NCI-H510A treated with DMSO at 0.1 percent for 48 hours (cell line): Measurements from ENCODE around the gene ADARB2.

Experiments
- DNase-seq: peaks from one replicate; lab custom pipeline; 2025; lab: John Stamatoyannopoulos, UW

Gene ADARB2

DNA sequence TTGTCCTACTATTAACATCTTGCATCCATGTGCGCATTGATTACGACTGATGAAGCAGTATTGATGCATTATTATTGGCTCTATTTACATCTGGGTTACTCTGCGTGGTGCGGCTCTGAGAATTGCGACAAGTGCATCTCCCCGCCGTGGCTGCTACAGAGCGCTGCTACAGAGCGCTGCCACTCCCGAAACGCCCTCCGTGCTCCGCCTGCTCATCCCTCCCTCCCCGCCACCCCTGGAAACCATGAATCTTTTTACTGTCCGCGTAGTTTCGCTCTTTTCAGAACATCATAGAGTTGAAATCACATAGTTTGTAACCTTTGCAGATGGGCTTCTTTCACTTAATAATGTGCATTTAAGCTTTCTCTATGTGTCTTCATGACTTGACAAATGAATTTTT, 74.1 kb downstream of the ADARB2 start:
- no peak for DNase-seq

DNA sequence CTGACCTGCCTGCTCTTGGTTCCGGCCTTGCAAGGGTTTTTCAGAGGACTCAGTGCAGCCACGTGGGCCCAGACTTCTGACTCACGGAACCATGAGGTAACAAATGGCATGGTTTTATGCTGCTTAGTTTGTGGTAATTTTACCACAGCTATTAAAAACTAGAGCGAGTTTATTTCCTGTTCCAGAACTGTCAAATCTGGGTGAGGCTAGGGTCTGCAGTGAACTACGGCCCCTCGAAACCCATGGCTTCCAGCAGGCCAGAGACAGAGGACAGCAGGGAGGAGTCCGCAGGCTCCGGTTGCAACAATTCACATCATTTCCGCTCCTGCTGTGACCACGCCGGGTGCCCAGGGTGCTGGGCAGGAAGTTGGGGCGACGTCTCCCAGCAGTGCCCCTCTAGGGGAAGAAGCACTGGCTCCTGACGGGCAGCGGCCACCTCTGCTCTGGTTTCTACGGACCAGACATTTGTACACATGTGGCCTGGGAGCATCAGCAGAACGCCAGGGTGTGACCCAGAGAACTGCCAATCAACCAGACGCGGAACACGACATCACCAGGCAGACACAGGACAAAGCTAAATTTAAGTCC, 74.8 kb downstream of the ADARB2 start:
- DNase-seq, result no peak

DNA sequence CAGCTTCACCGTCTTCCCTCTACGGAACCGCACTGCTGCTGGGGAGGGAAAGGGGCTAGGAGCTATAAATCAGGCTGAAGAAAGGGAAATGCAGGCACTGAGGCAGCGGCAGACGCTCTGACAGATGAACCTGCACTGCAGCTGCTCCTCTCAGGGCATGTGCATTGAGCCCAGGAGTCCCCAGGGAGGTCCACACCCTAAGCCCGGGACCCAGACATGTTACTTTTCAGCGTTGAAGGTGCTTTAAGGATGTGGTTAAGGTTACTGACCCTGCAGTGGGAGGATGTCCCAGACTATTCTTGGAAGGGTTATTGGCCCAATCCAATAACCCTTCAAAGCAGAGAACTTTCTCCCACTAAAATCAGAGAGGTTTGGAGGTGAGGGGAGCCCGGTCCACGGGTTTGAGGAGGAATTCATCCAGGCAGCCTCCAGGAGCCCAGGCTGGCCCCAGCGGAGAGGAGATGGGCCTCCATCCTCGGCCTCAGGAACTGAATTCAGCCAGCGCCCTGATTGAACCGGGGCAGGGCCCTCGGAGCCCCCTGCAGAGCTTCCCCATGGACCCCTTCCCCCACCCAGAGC, 75.4 kb downstream of the ADARB2 start:
- DNase-seq, result no peak

DNA sequence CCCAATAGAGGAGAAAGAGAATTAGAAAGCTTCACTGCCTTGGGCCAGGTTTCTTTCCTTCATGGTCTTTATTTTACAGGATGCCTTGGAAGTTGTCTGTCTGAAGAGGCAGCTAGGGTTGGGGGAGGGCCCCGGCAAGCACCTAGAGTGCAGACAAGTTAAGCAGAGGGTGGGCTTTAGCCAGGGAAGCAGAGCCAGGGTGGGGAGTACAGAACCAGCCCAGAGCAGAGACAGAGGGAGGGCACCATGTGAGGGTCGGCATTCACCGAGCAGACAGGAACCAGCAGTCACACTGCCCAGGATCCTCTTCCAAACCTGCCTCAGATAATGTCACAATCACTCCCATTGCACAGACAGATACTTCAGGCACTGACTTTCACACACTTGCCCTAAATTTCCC, 75.9 kb downstream of the ADARB2 start:
- DNase-seq, result no peak

DNA sequence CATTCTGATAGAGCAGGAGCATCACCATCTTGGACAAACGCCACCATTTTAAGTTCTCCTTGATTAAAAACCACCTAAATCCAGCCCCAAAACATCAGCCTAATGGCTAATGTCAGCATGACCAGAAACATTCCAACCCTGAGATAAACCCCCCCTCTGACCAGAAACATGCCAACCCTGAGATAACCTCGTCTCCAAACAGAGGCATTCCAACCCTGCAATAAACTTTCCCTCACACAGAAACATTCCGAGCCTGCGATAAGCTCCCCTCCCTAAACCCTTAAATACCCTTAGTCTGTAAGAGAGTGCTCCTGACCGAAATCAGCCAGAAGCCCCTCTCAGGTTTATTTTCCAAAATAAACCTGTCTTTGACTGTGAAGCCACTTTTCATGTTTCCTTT, 76.5 kb downstream of the ADARB2 start:
- no peak for DNase-seq

DNA sequence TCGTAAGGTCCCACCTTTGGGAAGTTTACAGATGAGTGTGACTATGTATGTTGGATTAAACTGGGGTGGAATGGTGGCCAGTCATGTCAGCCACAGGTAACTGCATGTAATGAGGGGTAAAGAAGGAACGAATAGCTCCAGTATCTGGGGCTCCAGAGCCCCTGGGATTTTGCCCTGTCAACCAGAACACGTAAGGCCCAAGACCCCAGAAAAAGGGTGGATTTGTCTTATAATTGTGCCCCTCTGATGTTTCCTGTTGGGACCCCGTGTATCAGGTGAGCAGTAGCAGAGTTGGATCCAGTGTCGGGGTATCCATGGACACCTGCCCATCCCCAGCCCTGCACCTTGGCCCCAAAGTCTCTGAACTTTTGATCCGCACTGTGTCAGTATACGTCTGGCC, 76.9 kb downstream of the ADARB2 start:
- no peak for DNase-seq

DNA sequence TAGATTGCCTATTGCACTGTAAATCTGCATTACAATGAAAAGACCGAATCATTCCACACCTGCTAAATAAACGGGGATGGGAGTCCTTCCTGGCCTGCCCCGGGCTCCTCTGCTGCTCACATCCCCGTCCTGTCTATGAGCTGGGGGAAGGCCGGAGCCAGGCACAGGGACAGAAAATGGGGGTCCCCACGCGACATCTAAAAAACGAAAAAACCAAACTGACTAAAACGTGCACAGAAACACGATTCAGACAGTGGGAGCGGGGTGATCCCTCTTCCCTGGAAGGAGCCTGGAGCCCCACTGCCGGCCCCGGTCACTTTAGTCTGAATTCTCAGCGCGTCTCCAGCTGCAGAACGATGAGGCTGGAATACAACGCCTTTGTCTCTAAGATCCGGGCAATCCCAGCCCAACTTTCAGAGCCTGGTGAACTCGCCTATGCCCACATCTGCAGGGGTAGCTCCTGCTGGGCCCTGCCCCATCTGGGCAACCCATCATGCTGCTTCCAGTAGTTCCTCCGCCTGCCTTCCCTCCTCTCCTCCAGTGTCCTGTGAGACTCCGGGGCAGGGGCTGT, 78.0 kb downstream of the ADARB2 start:
- DNase-seq, result no peak

DNA sequence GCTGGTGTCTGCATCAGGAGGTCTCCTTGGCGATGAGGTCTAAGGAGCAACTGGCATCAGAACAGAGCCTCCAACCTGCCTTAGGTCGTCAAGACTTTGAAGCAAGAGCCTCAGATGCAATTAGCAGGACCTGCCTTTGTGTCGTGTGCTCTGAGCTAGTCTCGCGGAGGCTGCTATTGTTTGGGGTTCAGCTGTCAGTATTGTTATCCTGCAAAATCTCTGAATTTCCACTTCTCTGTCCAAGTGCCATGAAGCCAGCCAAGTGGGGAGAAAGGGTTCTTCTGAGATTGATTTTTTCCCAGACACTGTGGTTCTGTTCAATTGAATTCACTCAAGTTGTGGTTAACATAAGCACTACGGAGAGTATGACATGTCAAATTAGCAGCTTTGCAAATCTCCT, 78.7 kb downstream of the ADARB2 start:
- no peak for DNase-seq

DNA sequence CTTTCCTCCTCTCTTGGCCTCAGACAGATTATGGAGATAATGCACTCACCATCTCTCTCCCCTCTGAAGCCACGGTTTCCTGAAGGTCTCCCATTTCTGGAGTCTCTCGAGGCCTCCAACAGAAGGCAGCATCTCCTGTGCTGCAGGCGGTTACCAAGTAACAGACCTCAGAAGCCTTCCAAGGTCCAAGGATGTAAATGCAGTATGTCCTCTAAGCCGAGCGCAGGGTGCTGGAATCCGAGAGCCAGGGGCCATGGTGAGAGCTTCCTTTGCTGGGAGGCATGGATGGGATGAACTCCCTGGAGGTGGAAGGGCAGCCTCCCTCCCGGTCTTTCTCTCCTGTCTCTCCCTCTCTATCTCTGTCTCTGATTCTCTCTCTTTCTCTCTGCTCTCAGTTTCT, 79.8 kb downstream of the ADARB2 start:
- DNase-seq, result no peak

DNA sequence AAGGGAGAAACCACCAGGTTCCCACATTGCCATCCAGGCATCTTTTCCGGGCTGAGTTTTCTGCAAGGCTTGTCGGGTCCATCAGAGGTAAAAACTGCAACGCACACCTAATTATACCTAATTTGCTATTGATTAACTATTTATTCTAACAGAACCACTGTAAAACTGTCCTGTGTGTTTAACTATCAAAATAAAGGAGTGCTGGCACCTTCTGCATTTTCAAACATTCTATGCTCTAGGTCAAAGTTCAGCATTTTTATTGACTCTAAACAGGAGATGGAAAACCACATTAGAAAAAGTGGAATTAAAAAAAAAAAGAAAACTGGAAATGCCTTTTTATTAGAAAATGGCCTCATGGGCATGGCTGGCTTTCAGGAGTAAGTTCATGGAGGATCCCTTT, 82.0 kb downstream of the ADARB2 start:
- no peak for DNase-seq

DNA sequence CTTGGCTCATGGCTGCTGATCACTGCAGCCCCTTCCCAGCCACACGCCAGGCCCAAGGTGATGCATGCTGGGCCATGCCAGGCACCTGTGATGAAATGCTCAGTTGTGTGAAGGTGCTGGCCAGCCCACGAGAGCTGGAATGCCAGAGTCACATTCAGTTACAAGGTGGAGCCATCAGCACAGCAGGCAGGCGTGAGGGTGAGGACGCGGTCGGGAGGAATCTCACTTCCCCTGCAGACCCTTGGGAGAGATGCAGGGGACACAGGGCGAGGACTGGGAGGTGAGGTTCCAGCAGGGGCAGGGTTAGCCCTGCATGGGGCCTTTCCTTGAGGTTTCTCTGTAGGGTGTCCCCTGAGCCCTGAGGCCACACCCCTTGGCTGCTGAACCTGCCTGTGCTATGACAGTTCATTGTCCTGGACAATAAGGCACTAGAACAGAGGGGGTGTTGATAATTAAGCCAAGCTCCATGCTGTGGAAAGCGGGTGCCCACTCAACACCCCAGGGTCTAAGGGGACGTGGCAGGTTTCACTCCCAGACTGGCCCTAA, 82.4 kb downstream of the ADARB2 start:
- no peak for DNase-seq

DNA sequence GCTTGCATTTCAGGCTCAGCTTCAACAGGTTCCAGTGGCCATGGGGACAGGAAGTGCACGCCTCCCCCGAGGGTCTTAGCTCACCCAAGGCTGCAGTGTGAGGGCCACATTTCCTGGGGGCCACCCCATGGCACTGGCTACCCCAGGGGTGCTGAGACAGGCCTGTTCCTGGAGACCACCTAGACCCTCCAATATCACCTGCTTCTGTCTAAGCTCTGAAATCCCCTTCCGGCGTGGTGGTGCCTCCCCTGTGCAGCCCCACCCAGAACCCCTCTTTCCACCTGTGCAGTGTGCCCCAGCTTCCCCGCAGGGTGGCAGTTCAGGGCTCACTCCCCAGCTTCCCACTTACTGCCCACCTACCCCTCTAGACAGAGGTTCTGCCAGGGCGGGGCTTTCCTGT, 83.1 kb downstream of the ADARB2 start:
- no peak for DNase-seq

DNA sequence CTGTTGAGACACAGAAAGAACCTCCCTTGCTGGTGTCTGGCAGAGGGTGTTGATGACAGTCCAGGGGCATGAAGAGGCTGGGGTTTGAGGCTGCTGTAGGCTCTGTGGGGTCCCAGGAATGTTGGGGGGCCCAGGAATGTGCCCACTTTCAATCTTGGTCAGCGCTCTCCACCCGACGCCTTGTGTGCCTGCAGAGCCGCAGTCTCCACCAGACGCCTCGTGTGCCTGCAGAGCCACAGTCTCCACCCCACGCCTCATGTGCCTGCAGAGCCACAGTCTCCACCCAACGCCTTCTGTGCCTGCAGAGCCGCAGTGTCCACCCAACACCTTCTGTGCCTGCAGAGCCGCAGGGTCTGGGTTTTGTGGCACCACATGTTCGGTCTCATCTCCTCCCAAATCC, 84.0 kb downstream of the ADARB2 start:
- DNase-seq, result no peak

DNA sequence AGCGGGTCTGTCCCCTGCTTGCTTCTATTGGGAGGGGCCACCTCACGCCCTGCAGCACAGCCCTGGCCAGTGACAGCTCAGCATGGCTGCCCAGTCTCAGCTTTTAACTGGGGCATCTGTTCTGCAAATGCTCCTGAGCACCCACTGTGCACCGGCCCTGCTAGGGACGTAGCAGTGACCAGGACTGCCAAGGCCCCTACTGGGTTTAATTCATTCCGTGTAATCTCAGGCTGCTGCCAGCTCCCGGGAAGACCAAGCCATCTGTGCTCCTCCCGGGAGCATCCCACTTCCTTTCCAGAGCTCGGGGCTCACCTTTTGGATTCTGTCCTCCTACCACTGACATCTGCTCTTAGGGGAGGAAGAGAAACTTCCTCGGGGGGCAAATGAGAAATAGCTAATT, 85.2 kb downstream of the ADARB2 start:
- DNase-seq, result no peak

DNA sequence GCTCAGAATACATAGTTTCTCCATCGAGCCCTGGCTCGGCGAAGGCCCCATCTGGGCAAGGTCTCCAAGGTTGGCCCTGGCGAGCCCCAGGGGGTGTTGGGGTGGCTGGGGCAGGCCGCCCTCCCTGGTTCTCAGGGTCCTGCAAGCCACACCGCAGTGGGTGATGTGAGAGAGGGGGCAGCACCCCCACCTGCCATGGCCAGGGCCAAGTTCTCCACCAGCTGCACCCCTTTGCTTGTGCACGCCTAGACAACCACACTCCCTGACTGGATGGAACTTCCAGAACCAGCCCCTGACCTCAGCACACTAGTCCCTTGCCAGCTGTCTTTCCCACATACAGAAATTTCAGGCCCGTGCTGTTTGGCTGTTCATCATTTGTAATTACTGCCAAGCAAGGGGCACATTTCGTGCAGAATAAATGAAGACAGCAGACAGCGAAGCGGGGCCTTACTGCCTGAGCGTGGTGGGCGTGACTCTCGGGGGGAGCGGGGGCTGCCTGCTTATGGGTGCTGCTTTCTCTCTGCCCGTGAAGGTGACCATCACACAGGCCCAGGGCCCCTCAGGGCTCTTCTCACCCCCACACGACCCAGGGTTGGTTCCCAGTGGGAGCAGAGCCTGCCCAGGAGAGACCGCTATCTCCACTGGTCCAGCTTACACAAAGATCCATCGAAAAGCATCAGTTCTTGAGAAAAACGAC, 85.9 kb downstream of the ADARB2 start:
- DNase-seq, result no peak

DNA sequence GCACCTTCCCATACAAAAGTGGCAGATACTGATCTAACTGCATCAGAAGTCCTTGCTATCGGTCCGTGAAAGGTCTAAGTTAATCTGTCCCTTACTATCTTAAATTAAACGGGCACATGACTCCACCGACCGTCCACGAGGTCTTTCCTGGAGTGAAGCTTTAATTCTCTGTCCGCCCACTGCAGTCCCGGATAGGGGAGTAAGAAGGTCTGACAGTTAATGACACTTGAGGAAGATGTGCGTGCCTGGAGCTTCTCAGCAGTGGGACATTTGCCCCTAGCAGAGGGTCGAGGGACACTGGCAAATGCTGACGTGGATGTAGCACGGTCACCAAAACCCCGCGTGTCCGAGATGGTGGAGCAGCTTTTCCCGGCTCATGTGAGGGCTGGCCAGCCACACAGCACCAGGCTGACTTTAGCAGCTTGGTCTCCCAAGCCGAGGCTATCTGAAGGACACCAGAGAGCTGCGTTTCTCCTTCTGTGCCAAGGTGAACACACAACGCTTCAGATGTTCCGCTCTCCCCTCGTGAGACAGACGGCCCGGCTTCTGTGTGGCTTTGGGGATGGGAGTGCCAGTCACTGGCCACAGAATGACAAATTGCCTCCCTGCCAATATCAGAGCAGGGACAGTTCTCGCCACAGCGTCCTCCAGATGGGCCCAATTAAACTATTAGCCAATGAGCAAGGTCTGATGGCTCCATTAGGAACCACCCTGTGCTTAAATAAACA, 86.6 kb downstream of the ADARB2 start:
- no peak for DNase-seq

DNA sequence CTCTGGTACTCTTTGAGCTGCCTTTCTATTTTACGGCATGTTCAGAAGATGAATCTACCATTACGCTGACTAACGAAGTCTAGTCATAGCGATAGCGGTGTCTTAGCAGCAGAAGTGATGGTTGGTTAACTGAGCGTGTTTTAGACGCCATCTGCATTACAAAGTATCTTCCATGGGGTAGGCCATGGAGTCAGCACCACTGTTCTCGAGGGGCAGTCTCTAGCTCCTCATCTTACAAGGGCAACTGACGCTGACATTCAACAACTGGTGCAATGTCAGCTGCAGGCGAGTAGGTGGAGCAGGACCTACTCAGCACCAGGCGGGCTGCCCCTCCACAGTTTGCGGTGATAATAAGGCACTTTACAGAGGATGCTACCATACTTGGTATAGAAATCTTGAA, 88.7 kb downstream of the ADARB2 start:
- no peak for DNase-seq

DNA sequence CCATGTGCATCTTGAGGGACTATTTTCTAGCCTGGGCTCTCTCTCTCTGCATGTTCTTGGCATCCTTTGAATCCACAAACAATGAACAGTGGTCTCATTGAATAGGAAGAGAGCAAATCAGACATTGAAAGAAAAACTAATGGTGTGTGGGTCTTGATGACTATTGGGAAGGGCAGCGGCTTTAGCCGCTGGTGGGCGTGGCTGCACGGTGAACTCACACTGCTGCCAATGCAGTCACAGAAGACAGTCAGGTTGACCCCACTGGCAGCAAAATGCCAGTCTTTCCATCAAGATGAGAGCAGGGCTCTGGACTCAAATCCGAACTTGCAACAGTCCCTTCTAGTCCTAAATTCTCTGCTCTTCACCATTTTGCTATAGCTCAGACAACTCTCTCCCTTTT, 91.0 kb downstream of the ADARB2 start:
- no peak for DNase-seq

DNA sequence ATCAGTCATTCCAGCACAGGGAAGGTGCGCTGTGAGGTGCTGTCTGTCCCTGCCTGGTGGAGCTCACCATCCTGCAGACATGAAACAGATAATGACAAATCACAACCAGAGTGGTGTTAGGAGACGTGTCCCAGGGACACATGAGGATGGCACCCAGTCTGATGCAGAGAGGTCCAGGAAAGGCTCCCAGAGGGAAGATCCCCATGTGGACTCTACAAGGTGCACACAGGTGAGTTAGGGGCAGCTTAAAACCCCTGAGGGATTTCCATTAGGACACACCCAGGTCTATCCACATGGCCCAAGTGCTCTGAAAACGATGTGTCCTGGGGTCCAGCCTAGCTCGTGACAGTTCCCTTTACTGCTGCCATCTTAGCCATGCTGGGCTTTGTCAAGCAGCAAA, 91.4 kb downstream of the ADARB2 start:
- DNase-seq, result no peak

DNA sequence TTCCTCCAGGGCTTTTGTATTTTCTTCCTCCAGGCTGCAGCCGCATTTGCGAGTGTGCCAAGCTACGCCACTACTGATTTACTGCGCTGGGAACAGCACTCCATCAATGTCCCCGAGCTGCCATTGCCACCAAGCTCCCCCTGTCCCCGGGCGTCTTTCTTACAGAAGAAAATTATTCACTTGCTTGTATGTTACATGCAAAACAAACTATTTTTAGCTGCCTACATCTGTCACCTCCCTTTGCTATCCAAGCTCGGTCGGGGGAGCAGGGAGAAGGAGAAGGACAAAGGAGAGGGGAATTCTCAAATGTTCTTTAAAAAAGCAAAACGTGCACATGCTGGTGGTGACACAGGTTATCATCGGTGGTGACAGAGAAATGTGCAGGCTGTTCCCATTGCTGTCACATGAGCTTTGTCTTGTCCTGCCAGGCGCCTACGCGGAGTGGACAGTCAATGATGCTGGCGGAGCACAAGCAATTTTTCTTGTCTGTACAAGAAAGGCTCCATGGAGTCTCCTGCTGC, 93.1 kb downstream of the ADARB2 start:
- DNase-seq, result peak; percentile 7

DNA sequence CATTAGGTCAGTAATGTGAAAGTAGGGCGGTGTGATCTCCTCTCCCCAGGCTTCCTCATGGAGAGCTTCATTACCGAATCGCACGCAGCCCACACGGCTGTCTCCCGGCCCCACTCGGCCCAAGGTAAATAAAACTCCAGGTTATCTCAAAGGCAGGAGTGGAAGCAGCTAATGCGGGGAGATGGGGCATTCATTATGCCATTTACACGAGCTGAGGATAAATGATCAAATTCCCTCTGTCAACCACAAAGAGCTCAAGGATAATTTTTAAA, 93.5 kb downstream of the ADARB2 start:
- no peak for DNase-seq

DNA sequence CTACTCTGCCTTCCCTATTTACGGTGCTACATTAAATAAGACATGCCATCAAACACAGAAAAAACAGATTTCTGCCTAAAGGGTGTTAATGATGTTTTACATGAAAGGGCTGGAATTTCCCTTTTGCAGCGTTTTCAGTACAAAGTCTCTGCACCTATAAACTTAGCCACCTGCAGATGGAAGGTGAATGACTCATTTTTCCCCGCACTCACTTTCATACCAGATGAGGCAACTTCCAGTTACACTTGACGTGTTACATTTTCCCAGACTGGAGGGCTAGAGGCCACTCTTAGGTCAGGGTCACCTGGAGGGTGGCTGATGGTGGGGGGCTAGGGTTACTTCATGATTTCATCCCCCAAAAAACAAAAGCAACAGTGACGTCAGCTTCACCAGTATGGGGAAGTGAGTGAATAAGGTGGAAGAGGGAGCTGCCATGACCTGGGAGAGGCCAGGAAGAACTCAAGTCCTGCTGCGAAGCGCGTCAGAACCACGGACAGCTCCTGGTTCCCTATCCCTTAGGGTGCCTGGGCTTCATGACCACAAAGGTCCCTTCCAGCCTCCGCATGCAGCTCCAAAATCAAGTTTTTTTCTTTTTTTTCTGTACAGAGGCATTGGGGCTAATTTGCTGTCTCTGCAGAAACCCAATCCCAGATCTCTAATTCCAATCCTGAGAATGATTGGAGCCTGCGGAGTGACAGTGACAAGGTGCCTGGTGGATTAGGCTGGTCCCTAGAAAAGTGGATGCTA, 94.0 kb downstream of the ADARB2 start:
- DNase-seq, result no peak
